HG03103 (cell line): ENCODE measurements around the gene KBTBD12.
"Not testable (repeated sequence)": the region's sequence is repeated elsewhere in the genome, so short reads cannot be mapped to it uniquely, and the experiment has no call there.

Experiments used
- ATAC-seq: cut with Tn5 transposase; IDR thresholded peaks from one replicate; pipeline ENCODE4 v1.9.1; 2021; ENCODE audit warnings: low read depth; ENCODE audit not compliant: unreplicated experiment

KBTBD12 gene

GRCh38 chr3:127915115-127915936 lies at the start of gene KBTBD12:
TSS of gene KBTBD12 (plus strand) at chr3:127915232. CDS start at chr3:127923062, 7,830 bp downstream.
- no peak for ATAC-seq

DNA sequence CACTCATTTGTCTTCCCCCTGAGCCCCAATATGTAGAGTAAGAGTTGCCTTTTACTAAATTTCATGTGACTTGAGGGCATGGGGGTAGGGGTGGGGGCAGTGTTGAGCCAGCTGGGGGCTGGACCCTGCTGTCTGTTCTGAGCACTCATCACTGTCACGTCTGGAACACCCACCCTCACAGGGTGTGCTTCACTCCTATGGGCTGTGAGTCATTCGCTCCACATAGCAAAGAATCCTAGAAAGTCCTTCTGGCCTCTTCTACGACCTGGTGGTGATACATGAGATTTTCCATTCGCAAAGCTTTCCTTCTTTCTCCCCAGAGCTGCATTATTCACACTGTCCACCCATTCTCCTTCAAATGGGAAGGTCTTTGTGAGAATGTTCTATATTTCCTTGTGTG lies 49.1 kb upstream of the KBTBD12 start:
- ATAC-seq = no peak

GRCh38 chr3:127867412-127867811 lies 47.6 kb upstream of the KBTBD12 start:
- no peak for ATAC-seq

DNA sequence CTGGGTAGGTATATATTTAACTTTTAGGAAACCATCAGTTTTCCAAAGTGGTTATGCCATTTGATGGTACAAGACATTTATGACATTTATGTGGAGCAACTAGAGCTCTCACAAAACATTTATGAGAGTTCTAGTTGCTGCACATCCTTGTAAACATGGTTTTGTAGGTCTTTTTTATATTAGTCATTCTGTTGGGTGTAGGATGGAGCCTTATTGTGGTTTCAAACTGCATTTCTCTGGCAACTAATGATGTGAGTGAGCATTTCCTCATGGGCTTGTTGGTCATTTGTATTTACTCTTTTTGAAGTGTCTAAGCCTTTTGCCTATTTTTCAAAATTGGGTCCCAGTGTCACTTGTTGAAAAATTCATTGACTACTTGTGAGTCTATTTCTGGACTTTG lies 47.0 kb upstream of the KBTBD12 start:
- ATAC-seq = no peak

- no peak for ATAC-seq
These were observed 44.9 kb upstream of the KBTBD12 start for GRCh38 chr3:127870156-127870555.

GRCh38 chr3:127874097-127874496 lies 40.9 kb upstream of the KBTBD12 start:
- not testable (repeated sequence) for ATAC-seq

DNA sequence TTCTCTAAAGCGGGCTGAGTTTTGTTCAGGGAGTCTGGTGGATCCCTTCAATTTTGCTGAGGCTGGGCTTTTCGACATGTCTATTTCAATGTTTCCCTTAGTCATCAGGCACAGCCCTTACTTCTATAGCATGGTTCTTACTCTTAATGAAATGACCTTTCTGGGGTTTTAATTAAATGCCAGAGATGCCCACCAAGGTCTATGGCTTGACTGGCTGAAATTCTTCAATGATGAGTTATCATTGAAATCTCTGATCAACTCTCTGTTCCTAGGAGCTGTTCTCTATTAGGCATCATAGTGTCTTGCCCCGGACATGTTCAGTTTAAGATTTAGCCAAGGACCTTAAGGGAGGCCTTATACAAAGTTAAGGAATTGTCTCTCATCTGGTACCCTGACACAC lies 33.4 kb upstream of the KBTBD12 start:
- no peak for ATAC-seq

GRCh38 chr3:127884041-127884440 lies 31.0 kb upstream of the KBTBD12 start:
- no peak for ATAC-seq

DNA sequence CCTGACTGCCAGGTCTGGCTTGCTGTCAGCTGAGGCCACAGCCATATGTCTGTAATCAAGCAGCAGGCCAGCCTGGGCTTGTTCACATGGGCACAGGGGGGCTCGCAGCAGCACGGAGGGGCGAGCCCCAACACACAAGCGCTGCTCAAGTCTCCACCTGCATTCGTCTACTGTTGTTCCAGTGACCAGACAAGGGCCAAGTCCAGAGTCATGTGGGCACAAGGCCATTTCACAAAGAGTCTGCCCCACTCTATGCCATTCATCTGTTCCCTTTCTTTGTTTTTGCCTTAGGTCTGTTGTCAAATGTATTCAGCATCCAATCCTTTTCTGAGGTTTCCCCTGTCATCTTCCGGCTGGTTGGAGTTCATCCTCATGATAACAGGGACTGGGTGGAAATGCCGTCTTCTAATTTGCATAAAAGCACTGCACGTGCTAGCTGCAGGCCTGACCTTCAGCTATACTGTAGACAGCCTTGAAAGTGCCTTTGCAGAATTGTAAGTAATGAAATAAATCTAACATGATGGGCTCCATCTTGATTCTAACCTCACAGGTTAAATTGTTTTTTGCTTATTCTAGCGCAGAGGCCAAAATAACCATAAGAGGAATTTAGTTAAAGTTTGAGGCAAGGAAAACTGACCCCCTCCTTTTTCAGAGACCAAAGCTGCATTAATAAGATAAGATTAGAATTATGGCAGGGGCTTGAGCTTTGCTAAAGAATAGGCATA lies 28.6 kb upstream of the KBTBD12 start:
- ATAC-seq = no peak

DNA sequence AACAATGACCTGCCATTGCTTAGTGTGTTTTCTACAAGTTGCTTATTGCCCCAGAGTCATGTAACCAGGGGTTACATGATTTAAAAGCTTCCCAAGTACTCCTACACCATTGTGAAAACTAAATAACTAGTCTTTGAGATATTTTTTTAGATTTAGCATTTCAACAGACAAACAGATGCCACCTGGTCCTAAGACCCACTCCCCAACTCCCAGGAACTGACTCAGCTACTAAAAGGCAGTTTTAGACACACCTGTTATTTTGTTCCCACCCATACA lies 28.1 kb upstream of the KBTBD12 start:
- ATAC-seq = no peak

DNA sequence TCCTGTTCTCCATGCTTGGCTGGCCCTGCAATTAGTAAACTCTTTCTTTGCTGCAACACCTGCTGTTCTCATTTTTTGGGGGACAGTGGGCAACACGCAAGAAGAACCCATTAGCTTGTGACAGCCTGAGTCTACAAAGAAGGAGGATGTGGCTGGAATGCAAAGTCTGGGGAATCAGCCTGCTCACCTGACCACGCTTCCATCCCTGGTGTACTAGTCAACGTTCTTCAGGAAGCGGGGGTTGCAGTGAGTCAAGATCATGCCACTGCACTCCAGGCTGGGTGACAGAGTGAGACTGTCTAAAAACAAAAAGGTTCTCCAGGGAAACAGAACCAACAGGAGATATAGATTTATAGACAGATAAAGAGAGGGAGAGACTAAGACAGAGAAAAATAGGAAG lies 27.7 kb upstream of the KBTBD12 start:
- no peak for ATAC-seq

DNA sequence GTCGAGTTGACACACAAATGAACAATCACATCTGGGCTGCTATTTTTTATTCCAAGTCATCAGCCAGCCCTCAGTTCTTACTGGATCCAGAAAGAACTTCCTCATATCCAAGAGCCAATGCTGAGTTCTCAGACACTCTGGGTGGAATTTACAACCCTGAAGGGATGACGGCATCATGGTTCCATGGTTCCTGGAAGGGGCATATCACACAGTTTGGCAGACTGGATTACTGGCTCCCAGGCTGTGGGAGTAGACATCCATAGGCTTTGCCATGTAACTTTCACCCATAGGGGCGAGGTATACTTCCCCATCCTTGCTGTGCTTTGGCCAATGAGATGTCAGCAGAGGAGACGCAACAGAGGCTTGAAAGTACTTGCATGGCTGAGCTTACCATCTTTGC lies 26.9 kb upstream of the KBTBD12 start:
- ATAC-seq = no peak

- ATAC-seq = no peak
These were observed 26.4 kb upstream of the KBTBD12 start for GRCh38 chr3:127888564-127889107.

DNA sequence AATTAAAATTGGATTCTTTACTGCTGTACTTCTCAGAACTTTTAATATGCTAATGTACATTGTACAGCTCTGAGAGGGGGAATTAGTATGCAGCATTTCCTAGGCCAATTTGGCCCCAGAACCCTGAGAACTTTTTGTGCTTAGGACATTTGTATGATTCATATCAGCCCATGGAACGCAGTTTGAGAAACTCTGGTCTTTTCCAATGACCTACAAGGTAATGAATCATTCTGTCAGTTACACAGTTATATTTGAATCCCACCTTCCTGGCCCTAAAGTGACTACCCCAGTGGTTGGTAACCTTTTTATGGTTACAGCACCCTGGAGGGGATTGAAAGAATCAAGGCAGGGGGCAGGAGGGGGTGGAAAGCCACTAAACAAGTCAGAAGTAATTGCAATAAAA lies 25.6 kb upstream of the KBTBD12 start:
- ATAC-seq = no peak

GRCh38 chr3:127889976-127890650 lies 24.9 kb upstream of the KBTBD12 start:
- ATAC-seq = no peak

GRCh38 chr3:127890651-127891290 lies 24.3 kb upstream of the KBTBD12 start:
- ATAC-seq = not testable (repeated sequence)

DNA sequence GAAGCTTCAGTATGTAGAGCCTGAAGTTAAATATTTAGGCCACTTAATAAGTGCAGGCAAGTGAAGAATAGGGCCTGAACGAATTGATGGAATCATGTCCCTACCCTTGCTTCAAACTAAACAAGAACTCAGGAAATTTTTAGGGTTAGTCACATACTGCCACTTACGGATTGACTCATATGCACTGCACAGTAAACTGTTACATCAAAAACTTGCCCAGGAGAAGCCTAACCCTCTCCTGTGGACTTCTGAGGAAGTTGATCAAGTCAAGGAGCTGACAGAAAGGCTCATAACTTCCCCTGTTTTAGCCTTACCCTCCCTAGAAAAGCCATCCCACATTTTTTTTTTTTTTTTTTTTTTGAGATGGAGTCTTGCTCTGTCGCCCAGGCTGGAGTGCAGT lies 20.6 kb upstream of the KBTBD12 start:
- no peak for ATAC-seq

DNA sequence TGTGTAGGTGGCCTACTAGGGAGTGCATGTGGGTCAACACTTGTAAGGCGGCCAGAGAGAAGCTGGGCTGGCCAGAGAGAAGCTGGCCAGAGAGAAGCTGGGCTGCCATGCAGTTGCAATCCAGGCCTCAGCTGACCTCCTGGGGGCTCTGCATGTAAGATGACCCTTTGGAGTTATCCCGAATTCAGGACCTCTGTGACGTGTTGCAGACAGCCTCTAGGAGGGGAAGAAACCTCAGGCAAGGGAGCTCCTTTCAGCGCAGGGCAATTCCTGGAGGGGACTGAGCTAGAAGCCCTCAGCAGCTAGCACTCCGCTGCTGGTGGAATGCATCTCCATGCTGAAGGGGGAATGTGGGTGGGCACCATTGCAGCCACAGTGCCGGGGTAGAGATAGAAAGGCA lies 15.8 kb upstream of the KBTBD12 start:
- ATAC-seq = no peak

- no peak for ATAC-seq
These were observed 15.3 kb upstream of the KBTBD12 start for GRCh38 chr3:127899766-127900165.

GRCh38 chr3:127900536-127900935 lies 14.5 kb upstream of the KBTBD12 start:
- ATAC-seq = no peak

- ATAC-seq = no peak
These were observed 12.5 kb upstream of the KBTBD12 start for GRCh38 chr3:127902486-127902885.
